ENCODE data around the gene SMCHD1. TPM values are rescaled to one million over a fixed set of nuclear protein-coding genes. Genes with fewer than 3 reads are reported as not detected.

Gene SMCHD1
- total RNA-seq, 1 experiment from 2014 or later: 33.0 TPM

DNA sequence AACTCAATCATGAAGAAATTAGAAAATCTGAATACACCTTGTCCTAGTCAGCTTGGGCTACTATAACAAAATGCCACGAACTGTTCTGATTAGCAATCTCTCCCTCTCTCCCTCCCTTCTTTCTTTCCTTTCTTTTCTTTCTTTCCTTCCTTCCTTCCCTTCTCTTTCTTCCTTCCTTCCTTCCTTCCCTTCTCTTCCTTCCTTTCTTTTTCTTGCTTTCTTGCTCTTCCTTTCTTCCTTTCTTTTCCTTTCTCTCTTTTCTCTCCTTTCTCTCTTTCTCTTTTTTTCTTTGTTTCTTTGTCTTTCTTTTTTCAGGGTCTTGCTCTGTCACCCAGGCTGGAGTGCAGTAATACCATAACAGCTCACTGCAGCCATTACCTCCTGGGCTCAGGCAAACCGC, 167.7 kb downstream of the SMCHD1 start:
- ChIA-PET CTCF (no interaction called here), POLR2A (no interaction called here)
- ATAC-seq (no peak), DNase-seq (ENCODE audit: low spot score) (no peak)
- peaks cover 7% of the 10 kb centered on the region for H3K4me1 Mint-ChIP-seq
- TF ChIP-seq, protein P1, sequence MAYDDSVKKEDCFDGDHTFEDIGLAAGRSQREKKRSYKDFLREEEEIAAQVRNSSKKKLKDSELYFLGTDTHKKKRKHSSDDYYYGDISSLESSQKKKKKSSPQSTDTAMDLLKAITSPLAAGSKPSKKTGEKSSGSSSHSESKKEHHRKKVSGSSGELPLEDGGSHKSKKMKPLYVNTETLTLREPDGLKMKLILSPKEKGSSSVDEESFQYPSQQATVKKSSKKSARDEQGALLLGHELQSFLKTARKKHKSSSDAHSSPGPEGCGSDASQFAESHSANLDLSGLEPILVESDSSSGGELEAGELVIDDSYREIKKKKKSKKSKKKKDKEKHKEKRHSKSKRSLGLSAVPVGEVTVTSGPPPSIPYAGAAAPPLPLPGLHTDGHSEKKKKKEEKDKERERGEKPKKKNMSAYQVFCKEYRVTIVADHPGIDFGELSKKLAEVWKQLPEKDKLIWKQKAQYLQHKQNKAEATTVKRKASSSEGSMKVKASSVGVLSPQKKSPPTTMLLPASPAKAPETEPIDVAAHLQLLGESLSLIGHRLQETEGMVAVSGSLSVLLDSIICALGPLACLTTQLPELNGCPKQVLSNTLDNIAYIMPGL (CRISPR knock-in tag; IDR thresholded peaks at IDR 0.05): no peak
- TF ChIP-seq OVOL2 (CRISPR knock-in tag; IDR thresholded peaks at IDR 0.05; ENCODE audit: borderline replicate concordance) (no peak), ELF4 (CRISPR knock-in tag; IDR thresholded peaks at IDR 0.05; ENCODE audit: low read depth) (no peak), NFYB (CRISPR knock-in tag; conservative IDR thresholded peaks at IDR 0.05; ENCODE audit: low read depth) (no peak), GRHL2 (CRISPR knock-in tag; IDR thresholded peaks at IDR 0.05; ENCODE audit: insufficient replicate concordance, severe bottlenecking) (no peak), ZNF219 (CRISPR knock-in tag; IDR thresholded peaks at IDR 0.05; ENCODE audit: borderline replicate concordance) (no peak), ZNF317 (CRISPR knock-in tag; IDR thresholded peaks at IDR 0.05; ENCODE audit: borderline replicate concordance, low read depth) (no peak)
- TF ChIP-seq, protein P2, sequence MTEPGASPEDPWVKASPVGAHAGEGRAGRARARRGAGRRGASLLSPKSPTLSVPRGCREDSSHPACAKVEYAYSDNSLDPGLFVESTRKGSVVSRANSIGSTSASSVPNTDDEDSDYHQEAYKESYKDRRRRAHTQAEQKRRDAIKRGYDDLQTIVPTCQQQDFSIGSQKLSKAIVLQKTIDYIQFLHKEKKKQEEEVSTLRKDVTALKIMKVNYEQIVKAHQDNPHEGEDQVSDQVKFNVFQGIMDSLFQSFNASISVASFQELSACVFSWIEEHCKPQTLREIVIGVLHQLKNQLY (CRISPR knock-in tag; IDR thresholded peaks at IDR 0.05): no peak
- TF ChIP-seq, protein P3, sequence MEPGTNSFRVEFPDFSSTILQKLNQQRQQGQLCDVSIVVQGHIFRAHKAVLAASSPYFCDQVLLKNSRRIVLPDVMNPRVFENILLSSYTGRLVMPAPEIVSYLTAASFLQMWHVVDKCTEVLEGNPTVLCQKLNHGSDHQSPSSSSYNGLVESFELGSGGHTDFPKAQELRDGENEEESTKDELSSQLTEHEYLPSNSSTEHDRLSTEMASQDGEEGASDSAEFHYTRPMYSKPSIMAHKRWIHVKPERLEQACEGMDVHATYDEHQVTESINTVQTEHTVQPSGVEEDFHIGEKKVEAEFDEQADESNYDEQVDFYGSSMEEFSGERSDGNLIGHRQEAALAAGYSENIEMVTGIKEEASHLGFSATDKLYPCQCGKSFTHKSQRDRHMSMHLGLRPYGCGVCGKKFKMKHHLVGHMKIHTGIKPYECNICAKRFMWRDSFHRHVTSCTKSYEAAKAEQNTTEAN (CRISPR knock-in tag; IDR thresholded peaks at IDR 0.05): no peak
- 0 out of 2 replicates have a peak, but pooled peaks cover 3% of the 10 kb centered on the region for H3K36me3 Mint-ChIP-seq
- peaks cover 8% of the 10 kb centered on the region for H3K9me3 Mint-ChIP-seq
- no peaks in the 10 kb centered on the region for H3K27me3 Mint-ChIP-seq (ENCODE audit: low read depth)
- no peak overlapping the region for H3K4me3 Mint-ChIP-seq
- no peak overlapping the region for H3K27ac Mint-ChIP-seq

DNA sequence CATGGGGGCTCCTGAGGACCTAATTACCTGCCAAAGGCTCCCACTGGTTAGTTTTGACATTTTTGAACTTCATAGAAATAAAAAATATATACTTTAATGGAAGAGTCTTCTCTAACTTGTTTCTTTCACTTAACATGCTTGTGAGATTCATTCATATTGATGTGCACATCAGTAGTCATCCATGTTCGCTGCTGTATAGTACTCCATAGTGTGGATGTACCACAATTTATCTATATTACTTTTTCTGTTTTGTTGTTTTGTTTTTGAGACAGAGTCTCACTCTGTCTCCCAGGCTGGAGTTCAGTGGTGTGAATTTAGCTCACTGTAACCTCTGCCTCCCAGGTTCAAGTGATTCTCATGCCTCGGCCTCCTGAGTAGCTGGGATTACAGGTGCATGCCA, 168.4 kb downstream of the SMCHD1 start:
- ChIA-PET CTCF (no interaction called here), POLR2A (no interaction called here)
- ATAC-seq (no peak), DNase-seq (ENCODE audit: low spot score) (no peak)
- Mint-ChIP-seq H3K9me3 (peaks cover 5% of the 10 kb centered on the region), H3K36me3 (no peaks in the 10 kb centered on the region), H3K27me3 (ENCODE audit: low read depth) (no peaks in the 10 kb centered on the region), H3K27ac (no peak overlapping the region), H3K4me3 (no peak overlapping the region), H3K4me1 (peaks cover 7% of the 10 kb centered on the region)
- TF ChIP-seq GTF2I (CRISPR knock-in tag; conservative IDR thresholded peaks at IDR 0.05) (no peak), CREB1 (CRISPR knock-in tag; IDR thresholded peaks at IDR 0.05) (no peak), IRF2 (CRISPR knock-in tag; IDR thresholded peaks at IDR 0.05; ENCODE audit: borderline replicate concordance, low read depth) (no peak), MXD4 (CRISPR knock-in tag; IDR thresholded peaks at IDR 0.05; ENCODE audit: borderline replicate concordance) (no peak)
- TF ChIP-seq, protein P4, sequence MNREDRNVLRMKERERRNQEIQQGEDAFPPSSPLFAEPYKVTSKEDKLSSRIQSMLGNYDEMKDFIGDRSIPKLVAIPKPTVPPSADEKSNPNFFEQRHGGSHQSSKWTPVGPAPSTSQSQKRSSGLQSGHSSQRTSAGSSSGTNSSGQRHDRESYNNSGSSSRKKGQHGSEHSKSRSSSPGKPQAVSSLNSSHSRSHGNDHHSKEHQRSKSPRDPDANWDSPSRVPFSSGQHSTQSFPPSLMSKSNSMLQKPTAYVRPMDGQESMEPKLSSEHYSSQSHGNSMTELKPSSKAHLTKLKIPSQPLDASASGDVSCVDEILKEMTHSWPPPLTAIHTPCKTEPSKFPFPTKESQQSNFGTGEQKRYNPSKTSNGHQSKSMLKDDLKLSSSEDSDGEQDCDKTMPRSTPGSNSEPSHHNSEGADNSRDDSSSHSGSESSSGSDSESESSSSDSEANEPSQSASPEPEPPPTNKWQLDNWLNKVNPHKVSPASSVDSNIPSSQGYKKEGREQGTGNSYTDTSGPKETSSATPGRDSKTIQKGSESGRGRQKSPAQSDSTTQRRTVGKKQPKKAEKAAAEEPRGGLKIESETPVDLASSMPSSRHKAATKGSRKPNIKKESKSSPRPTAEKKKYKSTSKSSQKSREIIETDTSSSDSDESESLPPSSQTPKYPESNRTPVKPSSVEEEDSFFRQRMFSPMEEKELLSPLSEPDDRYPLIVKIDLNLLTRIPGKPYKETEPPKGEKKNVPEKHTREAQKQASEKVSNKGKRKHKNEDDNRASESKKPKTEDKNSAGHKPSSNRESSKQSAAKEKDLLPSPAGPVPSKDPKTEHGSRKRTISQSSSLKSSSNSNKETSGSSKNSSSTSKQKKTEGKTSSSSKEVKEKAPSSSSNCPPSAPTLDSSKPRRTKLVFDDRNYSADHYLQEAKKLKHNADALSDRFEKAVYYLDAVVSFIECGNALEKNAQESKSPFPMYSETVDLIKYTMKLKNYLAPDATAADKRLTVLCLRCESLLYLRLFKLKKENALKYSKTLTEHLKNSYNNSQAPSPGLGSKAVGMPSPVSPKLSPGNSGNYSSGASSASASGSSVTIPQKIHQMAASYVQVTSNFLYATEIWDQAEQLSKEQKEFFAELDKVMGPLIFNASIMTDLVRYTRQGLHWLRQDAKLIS (CRISPR knock-in tag; IDR thresholded peaks at IDR 0.05; ENCODE audit: borderline replicate concordance): no peak
- TF ChIP-seq, protein P5, sequence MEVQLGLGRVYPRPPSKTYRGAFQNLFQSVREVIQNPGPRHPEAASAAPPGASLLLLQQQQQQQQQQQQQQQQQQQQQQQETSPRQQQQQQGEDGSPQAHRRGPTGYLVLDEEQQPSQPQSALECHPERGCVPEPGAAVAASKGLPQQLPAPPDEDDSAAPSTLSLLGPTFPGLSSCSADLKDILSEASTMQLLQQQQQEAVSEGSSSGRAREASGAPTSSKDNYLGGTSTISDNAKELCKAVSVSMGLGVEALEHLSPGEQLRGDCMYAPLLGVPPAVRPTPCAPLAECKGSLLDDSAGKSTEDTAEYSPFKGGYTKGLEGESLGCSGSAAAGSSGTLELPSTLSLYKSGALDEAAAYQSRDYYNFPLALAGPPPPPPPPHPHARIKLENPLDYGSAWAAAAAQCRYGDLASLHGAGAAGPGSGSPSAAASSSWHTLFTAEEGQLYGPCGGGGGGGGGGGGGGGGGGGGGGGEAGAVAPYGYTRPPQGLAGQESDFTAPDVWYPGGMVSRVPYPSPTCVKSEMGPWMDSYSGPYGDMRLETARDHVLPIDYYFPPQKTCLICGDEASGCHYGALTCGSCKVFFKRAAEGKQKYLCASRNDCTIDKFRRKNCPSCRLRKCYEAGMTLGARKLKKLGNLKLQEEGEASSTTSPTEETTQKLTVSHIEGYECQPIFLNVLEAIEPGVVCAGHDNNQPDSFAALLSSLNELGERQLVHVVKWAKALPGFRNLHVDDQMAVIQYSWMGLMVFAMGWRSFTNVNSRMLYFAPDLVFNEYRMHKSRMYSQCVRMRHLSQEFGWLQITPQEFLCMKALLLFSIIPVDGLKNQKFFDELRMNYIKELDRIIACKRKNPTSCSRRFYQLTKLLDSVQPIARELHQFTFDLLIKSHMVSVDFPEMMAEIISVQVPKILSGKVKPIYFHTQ (CRISPR knock-in tag; IDR thresholded peaks at IDR 0.05): no peak
